ENCODE results near the gene ZNF530.

DNA sequence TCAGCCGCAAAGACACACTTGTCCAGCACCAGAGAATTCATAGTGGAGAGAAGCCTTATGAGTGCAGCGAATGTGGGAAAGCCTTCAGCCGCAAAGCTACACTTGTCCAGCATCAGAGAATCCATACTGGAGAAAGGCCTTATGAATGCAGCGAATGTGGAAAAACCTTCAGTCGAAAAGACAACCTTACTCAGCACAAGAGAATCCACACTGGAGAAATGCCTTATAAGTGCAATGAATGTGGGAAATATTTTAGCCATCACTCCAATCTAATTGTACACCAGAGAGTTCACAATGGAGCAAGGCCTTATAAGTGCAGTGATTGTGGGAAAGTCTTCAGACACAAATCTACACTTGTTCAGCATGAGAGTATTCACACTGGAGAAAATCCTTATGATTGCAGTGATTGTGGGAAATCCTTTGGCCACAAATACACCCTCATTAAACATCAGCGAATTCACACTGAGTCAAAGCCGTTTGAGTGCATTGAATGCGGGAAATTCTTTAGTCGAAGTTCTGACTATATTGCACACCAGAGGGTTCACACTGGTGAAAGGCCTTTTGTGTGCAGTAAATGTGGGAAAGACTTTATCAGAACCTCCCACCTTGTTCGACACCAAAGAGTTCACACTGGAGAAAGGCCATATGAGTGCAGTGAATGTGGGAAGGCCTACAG, 21.1 kb downstream of the ZNF530 start:
- TF ChIP-seq, protein P1, sequence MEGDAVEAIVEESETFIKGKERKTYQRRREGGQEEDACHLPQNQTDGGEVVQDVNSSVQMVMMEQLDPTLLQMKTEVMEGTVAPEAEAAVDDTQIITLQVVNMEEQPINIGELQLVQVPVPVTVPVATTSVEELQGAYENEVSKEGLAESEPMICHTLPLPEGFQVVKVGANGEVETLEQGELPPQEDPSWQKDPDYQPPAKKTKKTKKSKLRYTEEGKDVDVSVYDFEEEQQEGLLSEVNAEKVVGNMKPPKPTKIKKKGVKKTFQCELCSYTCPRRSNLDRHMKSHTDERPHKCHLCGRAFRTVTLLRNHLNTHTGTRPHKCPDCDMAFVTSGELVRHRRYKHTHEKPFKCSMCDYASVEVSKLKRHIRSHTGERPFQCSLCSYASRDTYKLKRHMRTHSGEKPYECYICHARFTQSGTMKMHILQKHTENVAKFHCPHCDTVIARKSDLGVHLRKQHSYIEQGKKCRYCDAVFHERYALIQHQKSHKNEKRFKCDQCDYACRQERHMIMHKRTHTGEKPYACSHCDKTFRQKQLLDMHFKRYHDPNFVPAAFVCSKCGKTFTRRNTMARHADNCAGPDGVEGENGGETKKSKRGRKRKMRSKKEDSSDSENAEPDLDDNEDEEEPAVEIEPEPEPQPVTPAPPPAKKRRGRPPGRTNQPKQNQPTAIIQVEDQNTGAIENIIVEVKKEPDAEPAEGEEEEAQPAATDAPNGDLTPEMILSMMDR (IDR thresholded peaks at IDR 0.05), result no peak
- TF ChIP-seq POLR2A (IDR thresholded peaks at IDR 0.05), result no peak
